Erythroblast (primary cell): ENCODE results near the gene PPCDC.

Experiments used
- GATA1 ChIP-seq: IDR thresholded peaks from 2 replicates; pipeline ENCODE4 v1.6.1; 2011; ENCODE audit warnings: low read depth, mild to moderate bottlenecking, control low read depth, low read length, moderate library complexity
- POLR2A ChIP-seq: IDR thresholded peaks from 2 replicates; pipeline ENCODE4 v1.6.1; 2011; ENCODE audit warnings: mild to moderate bottlenecking, low read length

DNA sequence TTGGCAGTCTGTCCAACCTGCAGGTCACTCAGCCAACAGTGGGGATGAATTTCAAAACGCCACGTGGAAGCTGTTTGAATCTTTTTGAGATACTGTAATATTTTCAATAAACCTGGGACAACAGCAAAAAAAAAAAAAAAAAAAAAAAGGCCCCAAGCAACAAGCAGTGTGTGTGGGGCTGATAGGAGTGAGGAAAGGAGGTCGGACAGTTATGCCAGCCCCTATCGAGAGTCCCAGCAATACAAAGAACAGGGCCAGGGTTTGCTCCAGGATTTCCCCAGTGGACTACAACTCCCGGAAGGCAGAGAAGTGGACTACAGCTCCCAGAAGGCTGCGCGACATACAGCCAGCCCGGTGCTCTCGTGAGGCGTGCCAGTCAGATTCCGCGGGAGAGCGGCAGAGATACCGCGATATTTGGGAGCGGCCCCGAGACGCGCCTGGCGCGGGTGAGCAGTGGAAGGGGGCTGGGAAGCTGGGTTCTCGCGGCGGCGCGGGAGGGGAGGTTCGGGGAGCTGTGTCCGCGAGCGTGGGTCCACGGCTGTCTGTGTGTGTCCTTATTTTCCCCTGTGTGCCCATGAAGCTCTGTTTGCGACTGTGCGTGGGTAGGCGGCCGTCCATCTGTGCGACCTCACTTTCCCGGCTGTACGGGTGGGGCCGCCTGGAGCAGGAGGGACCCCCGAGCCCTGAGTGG lies at the start of gene PPCDC:
- peak; percentile 99 for TF ChIP-seq POLR2A
- TF ChIP-seq GATA1, result no peak
